Sigmoid colon (tissue), 7 donors: ENCODE results near the gene DOLPP1. TPM values are rescaled to one million over a fixed set of nuclear protein-coding genes. Genes with fewer than 3 reads are reported as not detected.
"Not testable (repeated sequence)": the region's sequence is repeated elsewhere in the genome, so short reads cannot be mapped to it uniquely, and the experiment has no call there.

ENCODE experiments used
- DNase-seq: peaks from one replicate; pipeline ENCODE4 v3.0.0-alpha.2; 2019
- H3K27ac ChIP-seq, 4 donors: fragments of 200-600 bp; sonication (generic); one replicate each; pipeline ENCODE4 v1.5.1; 2016 to 2019; ENCODE audit warnings: mild to moderate bottlenecking in 1 of 4
- H3K27me3 ChIP-seq, 3 donors: fragments of 200-600 bp; sonication (generic); one replicate each; pipeline ENCODE4 v1.5.1; 2019; ENCODE audit warnings: mild to moderate bottlenecking in 1 of 3
- H3K36me3 ChIP-seq, 4 donors: fragments of 200-600 bp; sonication (generic); one replicate each; pipeline ENCODE4 v1.5.1; 2016 to 2019
- H3K4me1 ChIP-seq, 4 donors: fragments of 200-600 bp; sonication (generic); one replicate each; pipeline ENCODE4 v1.5.1; 2017 to 2019
- H3K4me3 ChIP-seq, 4 donors: fragments of 200-600 bp; sonication (generic); one replicate each; pipeline ENCODE4 v1.5.1; 2017 to 2019; ENCODE audit warnings: mild to moderate bottlenecking in 2 of 4, moderate library complexity in 1 of 4
- H3K9me3 ChIP-seq, 4 donors: fragments of 200-600 bp in 3 of 4; sonication (generic) in 3 of 4; one replicate each; pipeline versions ENCODE4 v1.5.1 to v1.6.1; 2013 to 2019
- CTCF ChIP-seq, 4 experiments: fragments of 450-650 bp in 3 of 4; fragments of 200-600 bp in 1 of 4; IDR thresholded peaks; one replicate each; pipeline ENCODE4 v1.5.1; 2016 to 2019; ENCODE audit warnings: antibody characterized with exemption in 4 of 4, mild to moderate bottlenecking in 3 of 4, moderate library complexity in 2 of 4
- EP300 ChIP-seq, 4 donors: sonication (generic); formaldehyde crosslinking; IDR thresholded peaks; one replicate each; pipeline ENCODE4 v1.6.1; 2017; ENCODE audit warnings: antibody characterized with exemption in 4 of 4
- POLR2A ChIP-seq, 2 donors: fragments of 450-650 bp; IDR thresholded peaks; one replicate each; pipeline ENCODE4 v1.6.1; 2016; ENCODE audit warnings: antibody characterized with exemption in 2 of 2, mild to moderate bottlenecking in 2 of 2, moderate library complexity in 2 of 2
- POLR2AphosphoS5 ChIP-seq, 4 donors: sonication (generic); formaldehyde crosslinking; IDR thresholded peaks; one replicate each; pipeline ENCODE4 v1.6.1; 2017; ENCODE audit warnings: antibody characterized with exemption in 4 of 4
- WGBS, 2 donors: extraction: QIAGEN DNeasy Blood & Tissue Kit; methylation state at CpG; one replicate each; pipeline ENCODE4 v1.1.7; 2013; 5-methylcytosine and 5-hydroxymethylcytosine counted together
- intact Hi-C: fragments of 100-400 bp; cut with DNase I; formaldehyde crosslinking; loops from one replicate; pipeline ENCODE4 v1.15.1; 2023
- polyA plus RNA-seq, 3 donors: library from polyadenylated mRNA; stranded (reverse); fragments of 200-250 nt; gene quantifications; one replicate each; pipeline ENCODE4 v1.2.3, GENCODE V29; 2013
- total RNA-seq, 4 donors: library from RNA; depleted of rRNA; stranded (reverse); fragments of >200 nt; gene quantifications; one replicate each; pipeline ENCODE4 v1.1.0, GENCODE V29; 2016
- donor health status: healthy with polysubstance abuse.
- donor health status: Bipolar disorder and iron deficiency.
- donor health status: healthy.

DOLPP1 gene
- total and polyA plus RNA-seq, 7 donors, result 2.3 to 39.4 (median 4.3) TPM

DNA sequence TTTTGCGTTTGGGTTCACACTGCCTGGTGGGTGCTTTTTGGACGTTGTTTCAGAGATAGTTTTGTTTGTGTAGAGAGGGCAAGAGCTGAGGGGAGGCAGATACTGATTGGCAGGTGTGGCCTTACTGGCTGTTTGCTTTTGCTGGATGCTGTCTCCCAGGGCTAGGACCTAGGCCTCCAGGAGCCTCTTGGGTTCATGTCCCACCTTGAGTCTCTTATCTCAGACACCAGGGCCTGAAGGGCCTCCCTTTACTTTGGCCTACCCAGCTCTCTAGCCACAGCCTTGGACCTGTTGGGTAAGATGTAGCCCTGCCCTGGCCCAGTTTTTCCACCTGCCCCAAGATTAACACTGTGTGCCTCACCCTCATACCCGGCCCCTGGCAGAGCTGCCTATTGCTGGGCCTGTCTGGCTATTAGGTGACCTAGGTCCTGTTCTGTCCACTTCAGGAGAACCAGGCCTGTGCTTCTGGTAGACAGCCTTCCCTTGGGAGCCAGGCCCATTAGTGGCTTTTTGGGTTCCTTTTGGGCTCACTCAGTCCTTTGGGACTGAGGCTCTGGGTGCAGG lies 43.7 kb downstream of the DOLPP1 start:
- Histone ChIP-seq H3K27me3 (no peaks in the 10 kb centered on the region), H3K9me3 (no peaks in the 10 kb centered on the region), H3K27ac (no peak overlapping the region), H3K4me1 (no peaks in the 10 kb centered on the region), H3K4me3 (no peak overlapping the region), H3K36me3 (peaks cover 0 to 59% (median 24%) of the 10 kb centered on the region in 4 donors)
- 64 to 83% methylated on average over 3 of the region's 3 CpGs for WGBS, 2 donors
- TF ChIP-seq EP300 (IDR thresholded peaks at IDR 0.05) (no peak), POLR2A (IDR thresholded peaks at IDR 0.05) (no peak), CTCF (IDR thresholded peaks at IDR 0.05) (no peak), POLR2AphosphoS5 (IDR thresholded peaks at IDR 0.05) (no peak)
- no peak for DNase-seq
- intact Hi-C loops, result no loop called here

DNA sequence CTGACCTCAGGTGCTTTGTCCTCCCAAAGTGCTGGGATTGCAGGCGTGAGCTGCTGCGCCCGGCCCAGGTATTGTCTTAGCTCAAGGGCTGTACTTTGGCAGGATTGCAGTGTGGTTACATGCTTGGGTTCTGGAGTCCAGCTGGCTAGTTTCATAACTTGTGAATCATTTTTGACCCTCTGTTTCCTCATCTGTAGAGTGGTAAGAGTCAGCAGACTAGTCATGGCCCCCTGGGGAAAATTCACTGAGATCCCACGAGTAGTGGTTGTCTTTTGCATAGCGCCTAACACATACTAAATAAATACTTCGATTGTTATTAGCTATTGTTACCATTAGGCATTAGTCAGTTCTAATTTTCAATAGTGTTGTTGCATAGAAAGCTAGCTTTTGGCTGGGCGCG lies 44.6 kb downstream of the DOLPP1 start:
- DNase-seq, result no peak
- no peaks in the 10 kb centered on the region for H3K27me3 ChIP-seq
- H3K4me1 ChIP-seq, result no peaks in the 10 kb centered on the region
- H3K4me3 ChIP-seq, result no peak overlapping the region
- 91 to 95% methylated on average over 8 of the region's 8 CpGs for WGBS, 2 donors
- intact Hi-C loops, result no loop called here
- no peak for TF ChIP-seq POLR2A (IDR thresholded peaks at IDR 0.05)
- no peak for TF ChIP-seq EP300 (IDR thresholded peaks at IDR 0.05)
- TF ChIP-seq CTCF (IDR thresholded peaks at IDR 0.05), result no peak
- H3K9me3 ChIP-seq, result no peaks in the 10 kb centered on the region
- H3K27ac ChIP-seq, result no peak overlapping the region
- H3K36me3 ChIP-seq, result peaks cover 0 to 66% (median 24%) of the 10 kb centered on the region in 4 donors

DNA sequence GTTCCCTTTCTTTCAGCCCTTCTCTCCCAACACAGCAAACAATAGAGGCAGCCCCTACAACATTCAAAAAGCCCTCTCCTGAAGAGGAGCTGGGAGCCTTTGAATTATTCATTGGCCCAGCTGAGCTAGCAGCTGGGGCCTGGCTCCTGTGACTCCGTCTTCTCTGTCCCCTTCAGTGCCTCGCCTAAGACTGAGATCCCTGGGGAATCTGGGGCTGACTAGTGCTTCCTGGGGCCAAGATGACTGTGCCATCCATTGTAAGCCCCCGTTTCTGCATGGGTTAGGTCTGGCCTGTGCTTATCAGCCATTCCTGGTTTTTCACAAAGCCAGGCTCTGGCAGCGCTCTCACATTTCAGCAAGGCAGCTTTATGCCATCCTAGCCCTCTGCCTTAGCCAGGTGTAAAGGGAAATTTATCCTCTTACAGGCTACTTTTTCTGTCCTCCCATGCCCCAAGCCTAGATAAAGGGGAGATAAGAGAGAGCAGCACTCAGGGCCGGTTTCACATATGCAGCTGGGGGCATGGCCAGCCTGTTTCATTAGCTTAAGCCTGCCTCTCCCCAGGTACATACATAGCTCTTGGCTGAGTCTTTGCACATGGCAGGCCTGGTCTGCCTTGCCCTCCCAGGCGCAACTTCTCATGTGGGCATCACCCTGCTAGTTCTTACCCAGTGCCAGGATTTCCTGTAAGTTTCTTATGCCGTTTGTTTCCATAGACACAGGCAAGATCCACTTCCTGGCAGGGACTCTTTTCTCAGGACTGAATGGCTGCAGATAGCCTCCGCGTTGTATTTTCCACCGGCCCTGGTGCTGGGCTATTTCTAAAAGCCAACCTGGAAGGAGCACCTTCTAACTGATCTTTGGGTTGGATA lies 46.1 kb downstream of the DOLPP1 start:
- WGBS, 2 donors, result 83 to 84% methylated on average over 10 of the region's 10 CpGs
- H3K36me3 ChIP-seq, result peaks cover 0 to 65% (median 12%) of the 10 kb centered on the region in 4 donors
- intact Hi-C loops, result no loop called here

DNA sequence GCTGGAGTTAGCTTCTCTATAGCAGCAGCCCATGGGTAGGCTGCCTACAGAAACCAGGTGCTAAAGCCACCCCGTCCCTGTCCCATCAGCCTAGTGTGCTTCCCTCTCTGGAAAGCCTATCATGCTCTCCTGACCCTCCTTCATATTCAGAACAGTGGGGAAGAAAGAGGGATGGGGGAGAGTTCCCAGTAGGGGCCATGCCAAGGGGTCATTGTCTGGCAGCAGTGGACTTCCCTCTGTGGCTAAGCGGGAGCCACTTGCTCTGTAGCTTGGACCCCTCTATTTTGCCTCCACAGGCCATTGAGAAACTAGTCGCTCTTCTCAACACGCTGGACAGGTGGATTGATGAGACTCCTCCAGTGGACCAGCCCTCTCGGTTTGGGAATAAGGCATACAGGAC lies 47.8 kb downstream of the DOLPP1 start:
- Histone ChIP-seq H3K27ac (no peak overlapping the region), H3K27me3 (no peaks in the 10 kb centered on the region), H3K9me3 (no peaks in the 10 kb centered on the region), H3K4me3 (no peak overlapping the region), H3K4me1 (peaks cover 0 to 6% (median 2%) of the 10 kb centered on the region in 4 donors), H3K36me3 (peaks cover 0 to 56% (median 10%) of the 10 kb centered on the region in 4 donors)
- intact Hi-C loops, result no loop called here
- no peak for DNase-seq
- WGBS, 2 donors, result 94% methylated on average over 5 of the region's 5 CpGs
- TF ChIP-seq POLR2AphosphoS5 (IDR thresholded peaks at IDR 0.05) (no peak), CTCF (IDR thresholded peaks at IDR 0.05) (no peak), POLR2A (IDR thresholded peaks at IDR 0.05) (no peak), EP300 (IDR thresholded peaks at IDR 0.05) (no peak)

More for the DNA sequence above, 46.1 kb downstream of the DOLPP1 start:
- Histone ChIP-seq H3K27ac (no peak overlapping the region), H3K27me3 (no peaks in the 10 kb centered on the region), H3K4me1 (peaks cover 0 to 6% (median 2%) of the 10 kb centered on the region in 4 donors), H3K4me3 (no peak overlapping the region), H3K9me3 (no peaks in the 10 kb centered on the region)
- TF ChIP-seq CTCF (IDR thresholded peaks at IDR 0.05) (no peak), EP300 (IDR thresholded peaks at IDR 0.05) (no peak), POLR2AphosphoS5 (IDR thresholded peaks at IDR 0.05) (no peak), POLR2A (IDR thresholded peaks at IDR 0.05) (no peak)
- no peak for DNase-seq

DNA sequence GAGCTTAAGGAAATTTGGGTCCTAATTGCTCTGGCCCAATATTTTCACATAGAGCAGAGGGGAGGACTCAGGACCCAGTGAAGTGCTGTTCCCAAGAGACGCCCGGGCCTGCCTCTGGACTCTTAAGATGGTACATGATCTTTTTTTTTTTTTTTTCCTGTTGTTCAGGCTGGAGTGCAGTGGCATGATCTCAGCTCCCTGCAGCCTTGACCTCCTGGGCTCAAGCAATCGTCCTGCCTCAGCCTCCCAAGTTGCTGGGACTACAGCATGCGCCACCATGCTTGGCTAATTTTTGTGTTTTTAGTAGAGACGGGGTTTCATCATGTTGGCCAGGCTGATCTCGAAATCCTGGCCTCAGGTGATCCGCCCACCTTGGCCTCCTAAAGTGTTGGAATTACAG lies 49.4 kb downstream of the DOLPP1 start:
- DNase-seq, H3K27ac ChIP-seq, H3K9me3 ChIP-seq, H3K27me3 ChIP-seq, H3K4me1 ChIP-seq, H3K4me3 ChIP-seq: not testable (repeated sequence)
- H3K36me3 ChIP-seq, result peaks cover 0 to 54% (median 4%) of the 10 kb centered on the region in 4 donors
- WGBS, 2 donors, result 91 to 95% methylated on average over 7 of the region's 7 CpGs
- intact Hi-C loops, result loop anchor here (2.0 to 5.0 kb wide), 2 partner anchors 112 to 653 kb away; no protein-coding TSS in a partner anchor
